GM12873 (cell line): ENCODE measurements around the gene KLHL3.
A peak's percentile ranks its signal among the peaks of the same experiment; 100 is the strongest.

Experiments used
- TF ChIP-seq, protein P1 (sequence below): IDR thresholded peaks from 2 replicates; pipeline ENCODE4 v1.5.1; 2012; ENCODE audit warnings: low read depth, mild to moderate bottlenecking, moderate library complexity, low read length, control low read depth; ENCODE audit not compliant: insufficient read depth; ENCODE audit errors: missing control alignments

KLHL3 gene, protein sequence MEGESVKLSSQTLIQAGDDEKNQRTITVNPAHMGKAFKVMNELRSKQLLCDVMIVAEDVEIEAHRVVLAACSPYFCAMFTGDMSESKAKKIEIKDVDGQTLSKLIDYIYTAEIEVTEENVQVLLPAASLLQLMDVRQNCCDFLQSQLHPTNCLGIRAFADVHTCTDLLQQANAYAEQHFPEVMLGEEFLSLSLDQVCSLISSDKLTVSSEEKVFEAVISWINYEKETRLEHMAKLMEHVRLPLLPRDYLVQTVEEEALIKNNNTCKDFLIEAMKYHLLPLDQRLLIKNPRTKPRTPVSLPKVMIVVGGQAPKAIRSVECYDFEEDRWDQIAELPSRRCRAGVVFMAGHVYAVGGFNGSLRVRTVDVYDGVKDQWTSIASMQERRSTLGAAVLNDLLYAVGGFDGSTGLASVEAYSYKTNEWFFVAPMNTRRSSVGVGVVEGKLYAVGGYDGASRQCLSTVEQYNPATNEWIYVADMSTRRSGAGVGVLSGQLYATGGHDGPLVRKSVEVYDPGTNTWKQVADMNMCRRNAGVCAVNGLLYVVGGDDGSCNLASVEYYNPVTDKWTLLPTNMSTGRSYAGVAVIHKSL

DNA sequence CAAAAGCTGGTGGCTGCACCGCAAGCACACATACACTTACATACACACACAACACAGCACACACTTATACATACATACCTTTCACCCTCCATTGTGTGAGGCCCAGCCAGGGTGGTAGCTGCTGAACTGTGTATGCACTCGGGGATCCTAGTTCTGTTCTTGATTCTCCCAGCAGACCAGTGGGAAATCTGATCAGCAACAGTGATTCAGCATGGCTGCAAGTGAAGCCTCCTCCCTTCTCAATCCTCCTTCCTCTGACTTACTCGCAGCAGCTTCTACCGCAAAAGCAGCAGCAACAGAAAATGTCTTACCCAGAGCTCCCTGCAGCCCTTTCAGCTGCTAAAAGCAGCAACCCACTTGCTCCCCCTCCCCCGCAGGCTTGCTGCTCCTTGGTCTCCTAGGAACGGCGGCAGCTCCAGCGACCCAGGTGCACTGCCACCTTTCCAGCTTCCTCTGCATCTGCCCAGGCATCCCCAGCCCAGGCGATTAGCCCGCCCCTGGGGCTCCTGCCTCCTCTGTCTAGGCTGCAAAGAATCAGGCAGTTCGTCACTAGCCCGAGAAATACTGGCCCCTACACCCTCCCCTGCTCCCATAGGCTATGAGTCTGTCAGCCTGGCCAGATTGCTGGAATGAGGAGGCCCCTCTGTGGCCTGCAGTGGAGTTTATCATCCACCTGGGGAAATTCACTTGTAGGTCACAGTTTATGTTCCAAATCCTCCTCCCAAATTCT, at the start of gene KLHL3:
TSS of gene KLHL3 (minus strand) at position 535 of the 730 bp plus-strand sequence. CDS start at position 92, 443 bp downstream.
- TF ChIP-seq, protein P1, sequence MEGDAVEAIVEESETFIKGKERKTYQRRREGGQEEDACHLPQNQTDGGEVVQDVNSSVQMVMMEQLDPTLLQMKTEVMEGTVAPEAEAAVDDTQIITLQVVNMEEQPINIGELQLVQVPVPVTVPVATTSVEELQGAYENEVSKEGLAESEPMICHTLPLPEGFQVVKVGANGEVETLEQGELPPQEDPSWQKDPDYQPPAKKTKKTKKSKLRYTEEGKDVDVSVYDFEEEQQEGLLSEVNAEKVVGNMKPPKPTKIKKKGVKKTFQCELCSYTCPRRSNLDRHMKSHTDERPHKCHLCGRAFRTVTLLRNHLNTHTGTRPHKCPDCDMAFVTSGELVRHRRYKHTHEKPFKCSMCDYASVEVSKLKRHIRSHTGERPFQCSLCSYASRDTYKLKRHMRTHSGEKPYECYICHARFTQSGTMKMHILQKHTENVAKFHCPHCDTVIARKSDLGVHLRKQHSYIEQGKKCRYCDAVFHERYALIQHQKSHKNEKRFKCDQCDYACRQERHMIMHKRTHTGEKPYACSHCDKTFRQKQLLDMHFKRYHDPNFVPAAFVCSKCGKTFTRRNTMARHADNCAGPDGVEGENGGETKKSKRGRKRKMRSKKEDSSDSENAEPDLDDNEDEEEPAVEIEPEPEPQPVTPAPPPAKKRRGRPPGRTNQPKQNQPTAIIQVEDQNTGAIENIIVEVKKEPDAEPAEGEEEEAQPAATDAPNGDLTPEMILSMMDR = no peak

- TF ChIP-seq, protein P1 = no peak
Observed at GRCh38 chr5:137782984-137783536, 47.2 kb upstream of the KLHL3 start.

- TF ChIP-seq, protein P1 = no peak
Observed at GRCh38 chr5:137782055-137782454, 46.2 kb upstream of the KLHL3 start.

DNA sequence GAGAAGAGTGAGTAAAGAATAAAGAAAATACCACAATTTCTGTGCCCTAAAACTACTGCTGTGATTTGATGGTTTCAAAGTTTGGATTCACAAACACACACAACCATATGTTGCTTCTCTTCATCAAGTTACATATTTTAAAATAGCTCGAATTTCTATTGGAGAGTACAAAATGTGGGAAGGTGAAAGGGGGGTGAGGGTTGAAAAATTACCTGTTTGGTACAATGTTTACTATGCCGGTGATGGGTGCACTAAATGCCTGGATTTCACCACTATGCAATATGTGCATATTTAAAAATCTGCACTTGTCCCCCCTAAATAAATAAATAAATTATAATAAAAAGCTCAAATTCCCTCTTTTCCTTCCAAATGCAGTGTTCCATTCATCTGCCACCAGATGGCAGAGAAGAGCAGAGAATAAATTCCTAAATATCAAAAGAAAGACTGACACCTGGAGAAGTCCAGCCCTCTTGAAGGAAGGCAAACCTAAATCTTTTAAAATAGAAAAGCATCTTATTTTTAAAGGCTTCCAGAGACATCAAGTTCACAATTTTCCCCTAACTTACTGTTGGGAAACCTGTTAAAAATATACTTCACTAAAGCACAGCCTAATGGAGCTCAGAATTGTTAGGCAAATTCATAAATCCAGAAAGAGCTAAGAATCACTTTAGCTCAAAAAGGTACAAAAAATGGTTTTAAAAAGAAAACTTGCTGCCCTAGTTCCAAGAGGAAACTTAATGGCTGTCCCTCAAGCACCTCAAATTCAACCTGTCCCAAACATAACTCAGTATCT, 43.1 kb upstream of the KLHL3 start:
- TF ChIP-seq, protein P1 = peak; percentile 54

DNA sequence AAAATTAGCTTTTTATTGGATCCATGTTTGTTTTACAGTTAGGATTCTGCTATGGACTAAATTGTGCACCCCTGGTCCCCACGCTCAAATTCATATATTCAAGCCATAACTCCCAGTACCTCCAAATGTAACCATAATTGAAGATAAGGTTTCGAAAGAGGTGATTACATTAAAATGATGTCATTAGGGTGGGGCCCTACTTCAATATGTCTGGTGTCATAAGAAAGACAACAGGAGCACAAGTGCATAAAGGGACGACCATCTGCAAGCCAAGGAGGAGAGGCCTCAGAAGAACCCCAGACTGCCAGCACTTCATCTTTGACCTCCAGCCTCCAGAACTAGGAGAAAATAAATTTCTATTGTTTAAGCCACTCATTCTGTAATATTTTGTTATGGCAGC, 25.7 kb upstream of the KLHL3 start:
- TF ChIP-seq, protein P1 = no peak

DNA sequence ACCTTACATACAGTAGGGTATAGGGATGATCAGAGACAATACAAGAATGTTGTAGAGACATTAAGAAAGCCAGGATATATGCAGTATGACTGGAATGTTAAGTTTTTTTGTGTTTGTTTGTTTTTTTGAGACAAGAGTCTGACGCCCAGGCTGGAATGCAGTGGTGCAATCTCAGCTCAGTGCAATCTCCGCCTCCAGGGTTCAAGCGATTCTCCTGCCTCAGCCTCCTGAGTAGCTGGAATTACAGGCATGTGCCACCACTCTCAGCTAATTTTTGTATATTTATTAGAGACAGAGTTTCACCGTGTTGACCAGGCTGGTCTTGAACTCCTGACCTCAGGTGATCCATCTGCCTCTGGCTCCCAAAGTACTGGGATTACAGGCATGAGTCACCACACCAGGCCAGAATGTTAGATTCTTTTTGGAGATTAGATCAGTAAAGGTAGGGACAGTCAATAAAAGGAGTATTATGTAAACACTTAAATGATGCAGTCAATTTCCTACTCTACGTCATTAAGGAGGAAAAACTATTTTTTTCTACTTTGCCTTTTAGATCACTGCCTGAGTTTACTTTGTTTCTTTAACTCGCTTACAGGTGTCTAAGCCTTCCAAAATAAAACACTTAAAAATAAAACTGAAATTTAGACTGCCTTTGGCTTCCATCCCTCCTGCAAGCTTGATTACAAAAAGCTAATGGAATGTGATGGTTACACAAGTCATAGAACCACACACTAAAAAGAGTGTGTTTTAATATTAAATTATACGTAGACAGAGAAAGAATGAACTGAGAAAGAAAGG, 25.0 kb upstream of the KLHL3 start:
- TF ChIP-seq, protein P1 = no peak
